ENCODE results near the gene SNRPA1.

SNRPA1 gene

DNA sequence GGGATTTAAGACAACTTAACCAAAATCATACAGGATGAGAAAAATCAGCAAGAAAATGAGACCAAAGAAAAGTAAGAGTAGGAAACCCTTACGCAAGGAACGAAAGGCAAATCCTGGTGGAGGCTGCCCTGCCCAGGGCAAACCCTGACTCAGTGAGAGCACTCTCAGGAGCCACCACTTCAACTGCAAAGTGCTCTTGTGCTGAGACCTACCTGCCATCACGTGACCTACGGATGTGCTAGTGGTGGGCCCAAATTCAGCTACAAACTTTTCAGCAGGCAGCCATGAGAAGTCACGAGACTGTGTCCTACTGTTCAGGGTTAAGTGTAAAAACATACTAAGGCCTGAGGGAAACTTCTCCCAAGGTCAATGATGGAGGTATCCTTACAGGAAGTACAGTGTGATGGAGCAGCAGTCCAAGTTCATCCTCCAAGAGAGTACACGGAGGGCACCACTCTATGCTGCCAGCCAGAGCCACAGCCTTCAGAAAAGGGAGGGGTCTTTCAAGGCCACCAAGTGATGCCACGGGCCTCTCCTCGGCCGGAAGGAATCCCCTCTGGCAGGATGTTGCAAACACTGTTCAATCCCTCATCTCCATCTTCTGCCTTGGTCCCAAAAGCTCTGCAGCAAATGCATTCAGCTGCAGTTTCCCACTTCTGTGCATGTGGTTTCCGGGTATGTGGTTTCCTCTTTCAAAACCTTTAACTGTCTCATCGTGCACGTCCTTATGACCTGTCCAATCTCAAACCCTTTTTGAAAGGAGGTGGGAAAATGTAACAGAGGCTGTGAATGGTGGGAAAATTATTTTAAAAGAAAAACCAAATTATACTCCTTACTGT is 52.7 kb downstream of the SNRPA1 start:
- H3K4me1 ChIP-seq (ENCODE audit: control extremely low read depth in 1 of 4, control insufficient read depth in 4 of 4, insufficient read depth in 4 of 4, low read length in 3 of 4): peaks cover 66 to 94% (median 81%) of the 10 kb centered on the region in 4 experiments
- H3K9me3 ChIP-seq (ENCODE audit: control extremely low read depth in 1 of 5, control insufficient read depth in 4 of 5, insufficient read depth in 2 of 5, low read depth in 1 of 5, low read length in 4 of 5): no peaks in the 10 kb centered on the region
- H3K27me3 ChIP-seq (replicated peaks in 2 of 5; ENCODE audit: control insufficient read depth in 4 of 5, insufficient read depth in 5 of 5, low read length in 4 of 5): no peaks in the 10 kb centered on the region
- 26% methylated on average over 7 of the region's 12 CpGs for WGBS (ENCODE audit: insufficient coverage)
- ChIA-PET CTCF (interaction anchor here (0.7 to 3.3 kb wide), 16 partner anchors 7 to 412 kb away, joined by 3 to 19 read pairs (median 4); partner anchors contain the start of gene CHSY1), POLR2A (interaction anchor here (0.7 to 1.2 kb wide), 4 partner anchors 10 to 75 kb away, joined by 3 to 6 read pairs (median 3); partner anchors contain the start of gene CHSY1)
- peak; percentile 93 to 98 (median 97) for DNase-seq
- H3K4me3 ChIP-seq (ENCODE audit: control insufficient read depth in 1 of 7, extremely low read depth in 1 of 7, insufficient read depth in 4 of 7, low read depth in 2 of 7, low read length in 6 of 7): peak overlapping the region in 6 of 7 experiments; percentile 23 to 62 (median 50)
- peaks cover 0 to 18% (median under 1%) of the 10 kb centered on the region in 4 experiments for H3K36me3 ChIP-seq (ENCODE audit: control insufficient read depth in 4 of 4, insufficient read depth in 4 of 4, low read length in 3 of 4)
- H3K27ac ChIP-seq (ENCODE audit: insufficient read depth in 1 of 2, low read depth in 1 of 2, low read length in 2 of 2, poor library complexity in 1 of 2, severe bottlenecking in 2 of 2): peak overlapping the region; percentile 72 to 86

DNA sequence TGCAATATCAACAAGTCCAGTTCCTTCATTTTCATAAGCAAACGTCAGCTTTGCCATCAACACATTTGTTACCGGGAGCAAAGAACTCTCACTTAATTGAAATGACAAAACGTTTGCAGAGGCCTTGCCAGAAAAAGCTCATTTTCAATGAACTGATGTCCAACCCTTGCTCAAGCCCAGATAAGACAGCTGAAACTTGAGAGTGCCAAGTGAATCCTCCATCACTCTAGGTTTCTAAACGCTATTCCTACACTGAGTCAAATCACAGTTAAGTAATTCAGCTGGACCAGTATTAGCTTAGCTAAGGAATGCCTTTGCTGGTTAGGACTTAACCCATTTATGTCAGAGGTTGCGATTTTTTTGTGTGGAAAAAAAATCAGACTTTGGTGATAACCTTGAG is 54.7 kb downstream of the SNRPA1 start:
- peaks cover 0 to 21% (median under 1%) of the 10 kb centered on the region in 4 experiments for H3K36me3 ChIP-seq (ENCODE audit: control insufficient read depth in 4 of 4, insufficient read depth in 4 of 4, low read length in 3 of 4)
- no peaks in the 10 kb centered on the region for H3K27me3 ChIP-seq (replicated peaks in 2 of 5; ENCODE audit: control insufficient read depth in 4 of 5, insufficient read depth in 5 of 5, low read length in 4 of 5)
- no peak for DNase-seq
- WGBS (ENCODE audit: insufficient coverage): 86% methylated on average over 4 of the region's 5 CpGs
- CTCF ChIA-PET: interaction anchor here (0.9 to 3.3 kb wide), 15 partner anchors 9 to 232 kb away, joined by 3 to 19 read pairs (median 5); partner anchors contain the start of gene CHSY1
- H3K4me1 ChIP-seq (ENCODE audit: control extremely low read depth in 1 of 4, control insufficient read depth in 4 of 4, insufficient read depth in 4 of 4, low read length in 3 of 4): peaks cover 53 to 78% (median 66%) of the 10 kb centered on the region in 4 experiments
- no peaks in the 10 kb centered on the region for H3K9me3 ChIP-seq (ENCODE audit: control extremely low read depth in 1 of 5, control insufficient read depth in 4 of 5, insufficient read depth in 2 of 5, low read depth in 1 of 5, low read length in 4 of 5)
- peak overlapping the region in 1 of 7 experiments; percentile 10 for H3K4me3 ChIP-seq (ENCODE audit: control insufficient read depth in 1 of 7, extremely low read depth in 1 of 7, insufficient read depth in 4 of 7, low read depth in 2 of 7, low read length in 6 of 7)
- no peak overlapping the region for H3K27ac ChIP-seq (ENCODE audit: insufficient read depth in 1 of 2, low read depth in 1 of 2, low read length in 2 of 2, poor library complexity in 1 of 2, severe bottlenecking in 2 of 2)
- POLR2A ChIA-PET: interaction anchor here (0.7 kb wide), 1 partner anchor 62 kb away, joined by 7 read pairs; no protein-coding TSS in a partner anchor

DNA sequence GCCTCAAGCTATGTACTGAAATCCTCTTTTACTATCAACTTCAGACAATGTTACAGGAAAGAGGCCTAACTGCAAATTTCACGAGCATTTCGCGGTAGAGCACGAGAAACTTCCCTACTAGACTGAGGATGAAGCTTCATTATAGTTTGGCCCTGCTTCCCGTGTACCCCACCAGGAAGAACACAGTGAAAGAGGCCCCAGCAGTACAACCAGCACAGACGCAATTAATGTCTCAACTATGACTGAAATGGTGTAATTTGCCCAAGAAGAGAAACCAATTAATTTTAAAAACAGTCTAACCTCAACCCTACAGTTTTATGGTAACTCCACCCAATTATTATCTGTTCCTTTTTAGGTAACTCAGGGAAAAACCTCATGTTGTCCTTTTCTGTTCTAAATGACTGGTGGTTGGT is 55.3 kb downstream of the SNRPA1 start:
- H3K4me1 ChIP-seq (ENCODE audit: control extremely low read depth in 1 of 4, control insufficient read depth in 4 of 4, insufficient read depth in 4 of 4, low read length in 3 of 4): peaks cover 52 to 73% (median 60%) of the 10 kb centered on the region in 4 experiments
- peak overlapping the region in 1 of 7 experiments; percentile 26 for H3K4me3 ChIP-seq (ENCODE audit: control insufficient read depth in 1 of 7, extremely low read depth in 1 of 7, insufficient read depth in 4 of 7, low read depth in 2 of 7, low read length in 6 of 7)
- peak in 2 of 3 donors; percentile 38 to 47 for DNase-seq
- no peaks in the 10 kb centered on the region for H3K9me3 ChIP-seq (ENCODE audit: control extremely low read depth in 1 of 5, control insufficient read depth in 4 of 5, insufficient read depth in 2 of 5, low read depth in 1 of 5, low read length in 4 of 5)
- WGBS (ENCODE audit: insufficient coverage): 2% methylated on average over 5 of the region's 6 CpGs
- peak overlapping the region; percentile 13 to 66 for H3K27ac ChIP-seq (ENCODE audit: insufficient read depth in 1 of 2, low read depth in 1 of 2, low read length in 2 of 2, poor library complexity in 1 of 2, severe bottlenecking in 2 of 2)
- POLR2A ChIA-PET: interaction anchor here (1.5 kb wide), 1 partner anchor 12 kb away, joined by 3 read pairs; the partner anchor contains the start of gene CHSY1
- H3K27me3 ChIP-seq (replicated peaks in 2 of 5; ENCODE audit: control insufficient read depth in 4 of 5, insufficient read depth in 5 of 5, low read length in 4 of 5): no peaks in the 10 kb centered on the region
- peaks cover 2 to 28% (median 4%) of the 10 kb centered on the region in 4 experiments for H3K36me3 ChIP-seq (ENCODE audit: control insufficient read depth in 4 of 4, insufficient read depth in 4 of 4, low read length in 3 of 4)
- CTCF ChIA-PET: interaction anchor here (0.6 to 3.3 kb wide), 15 partner anchors 9 to 223 kb away, joined by 3 to 19 read pairs (median 5); partner anchors contain the start of gene CHSY1

DNA sequence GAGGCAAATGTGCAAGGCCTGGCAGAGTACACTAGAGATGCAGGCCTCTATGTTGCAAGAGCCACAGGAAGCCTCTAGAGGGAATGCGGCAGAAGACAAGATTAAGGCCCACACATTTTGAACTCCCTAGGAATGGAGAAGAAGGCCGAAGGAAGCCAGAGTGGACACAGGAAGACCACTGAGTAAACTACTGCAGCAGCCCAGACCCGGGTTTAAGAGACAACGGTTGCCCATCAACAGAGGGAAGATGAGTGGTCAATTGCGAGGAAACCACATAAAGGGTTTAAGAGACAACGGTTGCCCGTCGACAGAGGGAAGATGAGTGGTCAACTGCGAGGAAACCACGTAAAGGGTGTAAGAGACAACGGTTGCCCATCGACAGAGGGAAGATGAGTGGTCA is 57.8 kb downstream of the SNRPA1 start:
- DNase-seq: no peak
- Histone ChIP-seq H3K4me3 (ENCODE audit: control insufficient read depth in 1 of 7, extremely low read depth in 1 of 7, insufficient read depth in 4 of 7, low read depth in 2 of 7, low read length in 6 of 7) (no peak overlapping the region), H3K27me3 (replicated peaks in 2 of 5; ENCODE audit: control insufficient read depth in 4 of 5, insufficient read depth in 5 of 5, low read length in 4 of 5) (no peaks in the 10 kb centered on the region), H3K36me3 (ENCODE audit: control insufficient read depth in 4 of 4, insufficient read depth in 4 of 4, low read length in 3 of 4) (peaks cover 9 to 40% (median 20%) of the 10 kb centered on the region in 4 experiments), H3K4me1 (ENCODE audit: control extremely low read depth in 1 of 4, control insufficient read depth in 4 of 4, insufficient read depth in 4 of 4, low read length in 3 of 4) (peaks cover 29 to 60% (median 44%) of the 10 kb centered on the region in 4 experiments), H3K27ac (ENCODE audit: insufficient read depth in 1 of 2, low read depth in 1 of 2, low read length in 2 of 2, poor library complexity in 1 of 2, severe bottlenecking in 2 of 2) (no peak overlapping the region), H3K9me3 (ENCODE audit: control extremely low read depth in 1 of 5, control insufficient read depth in 4 of 5, insufficient read depth in 2 of 5, low read depth in 1 of 5, low read length in 4 of 5) (no peaks in the 10 kb centered on the region)
- ChIA-PET POLR2A (interaction anchor here (0.8 kb wide), 1 partner anchor 10 kb away, joined by 6 read pairs; no protein-coding TSS in a partner anchor), CTCF (interaction anchor here (2.1 kb wide), 1 partner anchor 7 kb away, joined by 8 read pairs; no protein-coding TSS in a partner anchor)
- WGBS (ENCODE audit: insufficient coverage): 87% methylated on average over 12 of the region's 12 CpGs

DNA sequence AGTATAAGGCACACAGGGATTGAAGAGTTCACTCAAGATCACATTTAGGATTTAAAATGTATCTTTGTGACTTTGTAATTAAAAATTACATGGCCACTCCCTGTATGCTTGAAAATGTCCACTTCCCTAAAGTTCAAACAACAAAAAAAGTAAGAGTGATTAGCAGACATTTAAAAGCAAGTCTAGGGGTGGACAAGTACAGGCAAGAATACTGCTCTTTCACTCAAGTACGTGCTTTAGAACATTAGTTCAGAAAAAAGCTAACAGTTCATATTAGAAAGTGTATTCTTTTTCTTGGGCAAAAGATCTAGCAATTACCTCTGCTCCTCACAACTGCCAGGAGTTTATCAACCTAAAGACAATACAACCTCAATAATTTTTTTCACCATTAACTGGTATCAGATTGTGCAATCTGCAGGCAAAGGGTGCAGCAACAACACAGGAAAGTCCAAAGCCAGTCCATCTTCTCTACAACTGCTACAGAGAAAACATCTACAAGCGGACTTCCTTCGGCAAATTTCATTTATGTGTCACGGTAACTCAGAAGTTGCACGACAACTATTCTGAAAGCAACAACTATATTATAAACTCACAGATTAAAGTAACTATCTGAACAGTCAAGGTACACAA is 61.3 kb downstream of the SNRPA1 start:
- no peak for DNase-seq

DNA sequence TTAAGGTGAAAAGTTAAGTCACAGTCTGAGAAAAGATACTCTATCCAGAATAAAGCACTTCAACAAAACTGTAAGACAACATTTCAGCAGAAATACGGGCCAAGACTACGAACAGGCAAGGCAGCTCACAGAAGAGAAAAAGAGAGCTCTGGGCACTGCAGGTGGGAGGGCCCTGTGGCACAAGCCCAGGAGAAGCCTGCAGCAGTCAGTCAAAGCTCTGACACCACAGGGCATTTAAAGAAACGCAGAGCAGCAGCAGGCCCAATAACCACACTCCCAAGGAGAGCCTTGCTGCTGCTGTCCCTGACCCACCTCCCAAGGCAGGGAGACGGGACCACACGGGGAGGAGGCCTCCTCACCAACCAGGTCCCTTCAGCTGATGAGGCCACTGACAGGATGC is 62.4 kb downstream of the SNRPA1 start:
- no peak for DNase-seq
- ChIA-PET POLR2A (no interaction called here), CTCF (interaction anchor here (0.8 to 2.4 kb wide), 3 partner anchors 10 to 15 kb away, joined by 3 to 10 read pairs (median 3); no protein-coding TSS in a partner anchor)
- Histone ChIP-seq H3K4me1 (ENCODE audit: control extremely low read depth in 1 of 4, control insufficient read depth in 4 of 4, insufficient read depth in 4 of 4, low read length in 3 of 4) (peaks cover 8 to 32% (median 22%) of the 10 kb centered on the region in 4 experiments), H3K36me3 (ENCODE audit: control insufficient read depth in 4 of 4, insufficient read depth in 4 of 4, low read length in 3 of 4) (peaks cover 12 to 57% (median 33%) of the 10 kb centered on the region in 4 experiments), H3K27me3 (replicated peaks in 2 of 5; ENCODE audit: control insufficient read depth in 4 of 5, insufficient read depth in 5 of 5, low read length in 4 of 5) (no peaks in the 10 kb centered on the region), H3K9me3 (ENCODE audit: control extremely low read depth in 1 of 5, control insufficient read depth in 4 of 5, insufficient read depth in 2 of 5, low read depth in 1 of 5, low read length in 4 of 5) (peaks cover 0 to 14% (median 0%) of the 10 kb centered on the region in 5 experiments), H3K27ac (ENCODE audit: insufficient read depth in 1 of 2, low read depth in 1 of 2, low read length in 2 of 2, poor library complexity in 1 of 2, severe bottlenecking in 2 of 2) (no peak overlapping the region), H3K4me3 (ENCODE audit: control insufficient read depth in 1 of 7, extremely low read depth in 1 of 7, insufficient read depth in 4 of 7, low read depth in 2 of 7, low read length in 6 of 7) (no peak overlapping the region)
- 98% methylated on average over 4 of the region's 5 CpGs for WGBS (ENCODE audit: insufficient coverage)

More for the DNA sequence above, 61.3 kb downstream of the SNRPA1 start:
- peaks cover 0 to 5% (median 0%) of the 10 kb centered on the region in 5 experiments for H3K9me3 ChIP-seq (ENCODE audit: control extremely low read depth in 1 of 5, control insufficient read depth in 4 of 5, insufficient read depth in 2 of 5, low read depth in 1 of 5, low read length in 4 of 5)
- no peak overlapping the region for H3K27ac ChIP-seq (ENCODE audit: insufficient read depth in 1 of 2, low read depth in 1 of 2, low read length in 2 of 2, poor library complexity in 1 of 2, severe bottlenecking in 2 of 2)
- WGBS (ENCODE audit: insufficient coverage): 73% methylated on average over 5 of the region's 5 CpGs
- H3K4me3 ChIP-seq (ENCODE audit: control insufficient read depth in 1 of 7, extremely low read depth in 1 of 7, insufficient read depth in 4 of 7, low read depth in 2 of 7, low read length in 6 of 7): no peak overlapping the region
- no peaks in the 10 kb centered on the region for H3K27me3 ChIP-seq (replicated peaks in 2 of 5; ENCODE audit: control insufficient read depth in 4 of 5, insufficient read depth in 5 of 5, low read length in 4 of 5)
- peaks cover 13 to 39% (median 24%) of the 10 kb centered on the region in 4 experiments for H3K4me1 ChIP-seq (ENCODE audit: control extremely low read depth in 1 of 4, control insufficient read depth in 4 of 4, insufficient read depth in 4 of 4, low read length in 3 of 4)
- peaks cover 12 to 47% (median 27%) of the 10 kb centered on the region in 4 experiments for H3K36me3 ChIP-seq (ENCODE audit: control insufficient read depth in 4 of 4, insufficient read depth in 4 of 4, low read length in 3 of 4)
- ChIA-PET POLR2A (no interaction called here), CTCF (no interaction called here)

Data from common myeloid progenitor, CD34-positive (primary cell).